SJSA1 (cell line): ENCODE measurements around the gene CAMKMT. TPM values are rescaled to one million over a fixed set of nuclear protein-coding genes. Genes with fewer than 3 reads are reported as not detected.

ENCODE experiments used
- total RNA-seq: library from RNA; depleted of rRNA; stranded (reverse); fragments of >200 nt; shearing (Covaris generic); gene quantifications from 2 replicates; pipeline ENCODE4 v1.2.3, GENCODE V29; 2014; rRNA removed

Gene CAMKMT
- total RNA-seq, 1 experiment from 2014 or later = 4.7 TPM

Other genes starting within 250 kb of the CAMKMT start
- 38.8 and 41.2 TPM in 2 replicates for gene PPM1B, start 193.1 kb upstream of the CAMKMT start, total RNA-seq
- not detected in 2 replicates for gene SLC3A1, start 86.5 kb upstream of the CAMKMT start, total RNA-seq
- 27.3 and 39.0 TPM in 2 replicates for gene PREPL, start 453 bp upstream of the CAMKMT start, total RNA-seq